ENCODE data around the gene PKNOX1. TPM values are rescaled to one million over a fixed set of nuclear protein-coding genes. Genes with fewer than 3 reads are reported as not detected.
"Not testable (repeated sequence)": the region's sequence is repeated elsewhere in the genome, so short reads cannot be mapped to it uniquely, and the experiment has no call there.

Gene PKNOX1
- total RNA-seq, 1 donor from 2014 or later, result 17.5 TPM

GRCh38 chr21:42962380-42963007 is 11.9 kb upstream of the PKNOX1 start:
- Histone ChIP-seq H3K4me1 (no peaks in the 10 kb centered on the region), H3K27ac (no peak overlapping the region), H3K27me3 (ENCODE audit: low read depth) (no peaks in the 10 kb centered on the region), H3K9me3 (no peaks in the 10 kb centered on the region), H3K4me3 (no peak overlapping the region), H3K36me3 (no peaks in the 10 kb centered on the region)
- DNase-seq (no peak), ATAC-seq (no peak)
- TF ChIP-seq, protein P1, sequence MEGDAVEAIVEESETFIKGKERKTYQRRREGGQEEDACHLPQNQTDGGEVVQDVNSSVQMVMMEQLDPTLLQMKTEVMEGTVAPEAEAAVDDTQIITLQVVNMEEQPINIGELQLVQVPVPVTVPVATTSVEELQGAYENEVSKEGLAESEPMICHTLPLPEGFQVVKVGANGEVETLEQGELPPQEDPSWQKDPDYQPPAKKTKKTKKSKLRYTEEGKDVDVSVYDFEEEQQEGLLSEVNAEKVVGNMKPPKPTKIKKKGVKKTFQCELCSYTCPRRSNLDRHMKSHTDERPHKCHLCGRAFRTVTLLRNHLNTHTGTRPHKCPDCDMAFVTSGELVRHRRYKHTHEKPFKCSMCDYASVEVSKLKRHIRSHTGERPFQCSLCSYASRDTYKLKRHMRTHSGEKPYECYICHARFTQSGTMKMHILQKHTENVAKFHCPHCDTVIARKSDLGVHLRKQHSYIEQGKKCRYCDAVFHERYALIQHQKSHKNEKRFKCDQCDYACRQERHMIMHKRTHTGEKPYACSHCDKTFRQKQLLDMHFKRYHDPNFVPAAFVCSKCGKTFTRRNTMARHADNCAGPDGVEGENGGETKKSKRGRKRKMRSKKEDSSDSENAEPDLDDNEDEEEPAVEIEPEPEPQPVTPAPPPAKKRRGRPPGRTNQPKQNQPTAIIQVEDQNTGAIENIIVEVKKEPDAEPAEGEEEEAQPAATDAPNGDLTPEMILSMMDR (IDR thresholded peaks at IDR 0.05), result no peak
- intact Hi-C loops (cut with DNase I), result no loop called here

DNA sequence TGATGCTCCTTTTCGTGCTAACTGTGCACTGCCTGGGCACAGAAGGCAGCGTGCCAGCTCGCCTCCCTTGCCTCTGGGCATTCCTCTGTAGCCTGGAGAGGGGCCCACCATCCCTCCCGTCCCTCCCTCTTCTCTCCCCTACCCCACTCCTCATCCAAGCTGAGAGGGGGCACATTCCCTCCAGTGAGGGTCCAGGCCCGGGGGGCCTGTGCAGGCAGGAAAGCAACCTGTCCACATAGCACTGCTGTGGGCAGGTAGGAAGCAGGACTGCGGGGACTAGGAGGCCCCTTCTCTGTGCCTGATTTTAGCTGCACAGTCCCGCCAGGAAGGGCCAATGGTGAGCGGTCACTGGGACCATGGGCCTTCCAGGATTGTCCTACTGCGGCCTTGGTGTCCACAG is 10.3 kb upstream of the PKNOX1 start:
- TF ChIP-seq, protein P1 (IDR thresholded peaks at IDR 0.05), result no peak
- Histone ChIP-seq H3K27me3 (ENCODE audit: low read depth) (no peaks in the 10 kb centered on the region), H3K36me3 (no peaks in the 10 kb centered on the region), H3K27ac (no peak overlapping the region), H3K9me3 (no peaks in the 10 kb centered on the region), H3K4me3 (no peak overlapping the region), H3K4me1 (no peaks in the 10 kb centered on the region)
- DNase-seq, result no peak
- intact Hi-C loops (cut with DNase I), result no loop called here
- no peak for ATAC-seq

- ATAC-seq (no peak), DNase-seq (no peak)
- H3K9me3 ChIP-seq, result no peaks in the 10 kb centered on the region
- intact Hi-C loops (cut with DNase I), result no loop called here
- H3K27me3 ChIP-seq (ENCODE audit: low read depth), result no peaks in the 10 kb centered on the region
- TF ChIP-seq, protein P1 (IDR thresholded peaks at IDR 0.05), result no peak
- H3K4me3 ChIP-seq, result no peak overlapping the region
- H3K4me1 ChIP-seq, result no peaks in the 10 kb centered on the region
- no peak overlapping the region for H3K27ac ChIP-seq
- no peaks in the 10 kb centered on the region for H3K36me3 ChIP-seq
These were observed 9.7 kb upstream of the PKNOX1 start for GRCh38 chr21:42964546-42965210.

DNA sequence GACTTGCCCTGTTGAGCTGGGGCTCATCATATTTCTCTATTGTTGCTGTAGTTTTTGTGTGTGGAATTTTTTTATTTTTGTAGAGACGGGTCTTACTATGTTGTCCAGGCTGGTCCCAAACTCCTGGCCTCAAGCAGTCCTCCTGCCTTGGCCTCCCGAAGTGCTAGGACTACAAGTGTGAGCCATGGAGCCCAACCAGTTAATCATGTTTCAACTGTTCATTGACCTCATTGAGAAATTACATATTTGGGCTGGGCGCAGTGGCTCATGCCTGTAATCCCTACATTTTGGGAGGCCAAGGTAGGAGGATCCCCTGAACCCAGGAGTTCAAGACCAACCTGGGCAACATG is 9.2 kb upstream of the PKNOX1 start:
- Histone ChIP-seq H3K4me1 (no peaks in the 10 kb centered on the region), H3K27ac (no peak overlapping the region), H3K36me3 (no peaks in the 10 kb centered on the region), H3K4me3 (no peak overlapping the region), H3K27me3 (ENCODE audit: low read depth) (no peaks in the 10 kb centered on the region), H3K9me3 (no peaks in the 10 kb centered on the region)
- intact Hi-C loops (cut with DNase I), result no loop called here
- TF ChIP-seq, protein P1 (IDR thresholded peaks at IDR 0.05), result no peak
- no peak for DNase-seq
- no peak for ATAC-seq

DNA sequence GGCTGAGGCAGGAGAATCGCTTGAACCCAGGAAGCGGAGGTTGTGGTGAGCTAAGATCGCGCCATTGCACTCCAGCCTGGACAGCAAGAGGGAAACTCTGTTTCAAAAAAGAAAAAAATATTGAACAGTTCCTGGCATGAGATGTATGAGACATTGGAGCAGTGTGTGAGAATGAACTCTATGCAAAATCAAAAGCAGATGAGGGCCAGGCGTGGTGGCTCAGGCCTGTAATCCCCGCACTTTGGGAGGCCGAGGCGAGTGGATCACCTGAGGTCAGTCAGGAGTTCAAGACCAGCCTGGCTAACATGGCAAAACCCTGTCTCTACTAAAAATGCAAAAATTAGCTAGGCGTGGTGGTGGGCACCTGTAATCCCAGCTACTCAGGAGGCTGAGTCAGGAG is 6.7 kb upstream of the PKNOX1 start:
- H3K27me3 ChIP-seq (ENCODE audit: low read depth); H3K4me3 ChIP-seq; ATAC-seq; H3K36me3 ChIP-seq; H3K4me1 ChIP-seq; intact Hi-C loops (cut with DNase I); H3K9me3 ChIP-seq; H3K27ac ChIP-seq; DNase-seq: not testable (repeated sequence)

DNA sequence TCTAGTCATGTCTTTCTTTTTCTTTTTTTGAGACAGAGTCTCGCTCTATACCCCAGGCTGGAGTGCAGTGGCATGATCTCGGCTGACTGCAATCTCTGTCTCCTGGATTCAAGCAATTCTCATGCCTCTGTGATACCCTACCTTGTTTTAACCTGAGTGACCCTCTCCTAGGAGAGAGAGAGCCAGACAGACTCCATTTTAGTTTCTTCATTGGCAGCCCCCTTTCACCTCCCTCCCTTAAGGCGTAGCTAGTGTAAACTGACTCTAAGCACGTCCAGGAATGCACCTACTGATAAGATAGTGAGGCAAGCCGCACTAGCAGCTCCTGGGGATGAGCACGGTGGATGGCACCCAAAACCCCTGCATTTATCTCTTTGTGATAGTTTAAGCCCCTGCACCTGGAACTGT is 5.2 kb upstream of the PKNOX1 start:
- Histone ChIP-seq H3K4me3 (no peak overlapping the region), H3K27me3 (ENCODE audit: low read depth) (no peaks in the 10 kb centered on the region), H3K9me3 (no peaks in the 10 kb centered on the region), H3K36me3 (no peaks in the 10 kb centered on the region), H3K27ac (no peak overlapping the region), H3K4me1 (peaks cover 13% of the 10 kb centered on the region)
- intact Hi-C loops (cut with DNase I), result no loop called here
- ATAC-seq (no peak), DNase-seq (no peak)
- TF ChIP-seq, protein P1 (IDR thresholded peaks at IDR 0.05), result no peak

Measured in lower lobe of right lung (tissue), 2 donors.